Measurements from ENCODE around the gene EIF1AD. TPM values are rescaled to one million over a fixed set of nuclear protein-coding genes. Genes with fewer than 3 reads are reported as not detected.

Gene EIF1AD
- total and polyA plus RNA-seq, 9 donors: 15.2 to 42.1 (median 30.2) TPM

DNA sequence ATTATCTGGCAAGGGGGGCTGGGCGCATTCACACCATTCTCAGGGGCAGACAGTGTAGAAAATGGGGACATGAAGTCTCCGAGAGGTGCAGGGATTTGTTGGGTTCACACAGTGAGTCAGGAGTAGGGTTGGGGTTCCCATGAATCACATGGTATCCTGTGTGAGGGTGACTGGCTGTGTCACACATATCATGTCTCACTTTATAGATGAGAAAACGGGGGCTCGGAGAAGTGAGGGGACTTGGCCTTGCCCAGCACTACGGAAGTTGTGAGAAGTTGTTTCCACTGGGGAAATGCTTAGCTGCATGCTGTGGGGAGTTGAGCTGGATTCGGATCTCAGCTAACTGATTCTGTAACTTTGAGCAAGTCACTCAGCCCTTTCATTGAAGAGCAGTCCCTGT lies 42.8 kb upstream of the EIF1AD start:
- no peak for DNase-seq
- Histone ChIP-seq H3K27ac (no peak overlapping the region), H3K9me3 (no peaks in the 10 kb centered on the region), H3K27me3 (no peaks in the 10 kb centered on the region), H3K36me3 (no peaks in the 10 kb centered on the region), H3K4me1 (ENCODE audit: insufficient read depth) (no peaks in the 10 kb centered on the region), H3K4me3 (no peak overlapping the region)
- intact Hi-C loops (cut with DNase I): no loop called here
- TF ChIP-seq, protein P1, sequence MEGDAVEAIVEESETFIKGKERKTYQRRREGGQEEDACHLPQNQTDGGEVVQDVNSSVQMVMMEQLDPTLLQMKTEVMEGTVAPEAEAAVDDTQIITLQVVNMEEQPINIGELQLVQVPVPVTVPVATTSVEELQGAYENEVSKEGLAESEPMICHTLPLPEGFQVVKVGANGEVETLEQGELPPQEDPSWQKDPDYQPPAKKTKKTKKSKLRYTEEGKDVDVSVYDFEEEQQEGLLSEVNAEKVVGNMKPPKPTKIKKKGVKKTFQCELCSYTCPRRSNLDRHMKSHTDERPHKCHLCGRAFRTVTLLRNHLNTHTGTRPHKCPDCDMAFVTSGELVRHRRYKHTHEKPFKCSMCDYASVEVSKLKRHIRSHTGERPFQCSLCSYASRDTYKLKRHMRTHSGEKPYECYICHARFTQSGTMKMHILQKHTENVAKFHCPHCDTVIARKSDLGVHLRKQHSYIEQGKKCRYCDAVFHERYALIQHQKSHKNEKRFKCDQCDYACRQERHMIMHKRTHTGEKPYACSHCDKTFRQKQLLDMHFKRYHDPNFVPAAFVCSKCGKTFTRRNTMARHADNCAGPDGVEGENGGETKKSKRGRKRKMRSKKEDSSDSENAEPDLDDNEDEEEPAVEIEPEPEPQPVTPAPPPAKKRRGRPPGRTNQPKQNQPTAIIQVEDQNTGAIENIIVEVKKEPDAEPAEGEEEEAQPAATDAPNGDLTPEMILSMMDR (IDR thresholded peaks at IDR 0.05): no peak
- TF ChIP-seq EP300 (IDR thresholded peaks at IDR 0.05) (no peak), POLR2A (IDR thresholded peaks at IDR 0.05) (no peak)
- whole genome bisulfite sequencing, 3 donors: 59 to 71% (median 68%) methylated on average over 6 of the region's 6 CpGs

DNA sequence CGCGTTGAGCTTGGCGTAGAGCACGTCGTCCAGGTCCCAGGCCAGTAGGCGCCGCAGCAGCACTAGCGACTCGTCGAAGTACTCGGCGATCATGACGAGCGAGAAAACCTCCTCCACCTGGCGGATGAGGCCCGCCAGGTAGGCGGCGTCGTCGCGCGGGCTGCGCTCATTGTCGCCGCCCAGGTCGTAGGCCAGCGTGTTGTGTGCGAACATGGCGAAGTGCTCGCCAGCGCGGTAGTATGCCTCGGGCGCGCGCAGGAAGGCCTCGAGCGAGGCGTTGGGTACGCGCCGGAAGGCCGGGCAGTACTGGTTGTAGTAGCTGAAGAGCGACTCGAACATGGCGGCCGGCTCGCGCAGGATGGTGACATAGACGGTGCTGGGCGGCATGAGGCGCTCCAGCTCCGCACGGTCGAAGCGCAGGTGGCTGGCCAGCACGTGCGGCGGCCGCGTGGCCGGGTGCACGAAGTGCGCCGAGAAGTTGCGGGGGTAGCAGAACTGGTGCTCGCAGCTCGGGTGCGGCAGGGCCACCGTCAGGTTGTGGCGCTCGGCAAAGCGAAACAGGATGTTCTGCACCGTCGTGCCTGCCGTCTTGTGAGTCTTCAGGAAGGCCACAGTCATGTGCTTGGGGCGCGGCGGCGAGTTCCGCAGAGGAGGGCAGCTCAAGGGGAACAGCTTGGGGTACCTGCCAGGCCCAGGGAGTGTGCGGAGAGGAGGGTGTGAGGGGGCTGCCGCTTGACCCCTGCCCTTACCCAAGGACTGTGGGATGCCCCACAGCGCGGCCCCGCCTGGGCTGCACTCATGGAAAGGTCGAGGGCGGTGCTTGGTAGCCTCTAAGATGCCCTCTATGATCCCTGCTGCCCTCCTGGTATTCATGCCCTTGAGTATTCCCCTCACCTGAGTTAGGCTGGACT lies 41.3 kb upstream of the EIF1AD start:
- H3K4me1 ChIP-seq (ENCODE audit: insufficient read depth): no peaks in the 10 kb centered on the region
- intact Hi-C loops (cut with DNase I): no loop called here
- no peaks in the 10 kb centered on the region for H3K9me3 ChIP-seq
- no peak overlapping the region for H3K27ac ChIP-seq
- no peaks in the 10 kb centered on the region for H3K27me3 ChIP-seq
- H3K4me3 ChIP-seq: no peak overlapping the region
- DNase-seq: no peak
- 96% methylated on average over 88 of the region's 88 CpGs for WGBS, 3 donors
- TF ChIP-seq POLR2A (IDR thresholded peaks at IDR 0.05) (no peak), EP300 (IDR thresholded peaks at IDR 0.05) (no peak)
- TF ChIP-seq, protein P1 (IDR thresholded peaks at IDR 0.05): no peak
- H3K36me3 ChIP-seq: no peaks in the 10 kb centered on the region

DNA sequence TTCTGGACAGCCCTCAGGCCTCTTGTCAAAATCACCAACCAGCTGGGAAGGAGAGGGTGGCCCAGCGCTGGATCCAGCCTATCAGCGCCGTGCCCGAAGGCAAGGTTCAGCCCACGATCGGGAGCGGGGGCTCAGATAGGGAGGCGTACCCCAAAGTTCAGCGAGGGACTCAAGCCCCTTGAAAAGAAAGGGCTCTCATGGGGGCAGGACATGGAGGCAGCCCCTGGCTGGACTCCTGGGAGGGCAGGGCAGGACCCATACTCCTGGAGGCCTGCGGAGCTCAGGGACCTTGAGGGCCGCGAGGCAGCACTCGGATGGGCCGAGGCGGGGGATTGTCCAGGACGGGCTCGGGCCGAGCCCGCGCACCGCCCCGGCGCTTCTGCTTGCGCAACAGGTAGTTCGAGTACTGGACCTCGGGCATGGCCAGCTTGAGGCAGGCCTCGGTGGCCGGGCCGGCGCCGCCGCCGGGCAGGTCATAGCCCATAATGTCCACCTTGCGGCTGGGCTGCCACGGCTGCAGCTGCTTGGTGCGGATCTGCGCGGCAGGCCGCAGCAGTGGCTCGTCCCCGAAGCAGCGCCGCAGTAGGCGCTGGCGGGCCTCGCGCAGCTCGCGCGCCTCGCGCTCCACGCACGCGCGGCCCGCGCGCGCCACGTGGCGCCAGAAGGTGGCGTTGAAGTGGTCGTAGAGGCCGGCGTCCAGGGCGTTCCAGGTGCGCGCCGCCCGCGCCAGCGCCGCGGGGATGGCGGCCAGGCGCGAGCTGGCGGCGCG lies 40.5 kb upstream of the EIF1AD start:
- Histone ChIP-seq H3K27me3 (no peaks in the 10 kb centered on the region), H3K4me1 (ENCODE audit: insufficient read depth) (no peaks in the 10 kb centered on the region), H3K36me3 (no peaks in the 10 kb centered on the region), H3K4me3 (no peak overlapping the region), H3K9me3 (no peaks in the 10 kb centered on the region), H3K27ac (no peak overlapping the region)
- WGBS, 3 donors: 96% methylated on average over 78 to 81 of the region's 81 CpGs
- DNase-seq: no peak
- TF ChIP-seq POLR2A (IDR thresholded peaks at IDR 0.05): no peak
- no peak for TF ChIP-seq EP300 (IDR thresholded peaks at IDR 0.05)
- TF ChIP-seq, protein P1 (IDR thresholded peaks at IDR 0.05): no peak
- intact Hi-C loops (cut with DNase I): no loop called here

DNA sequence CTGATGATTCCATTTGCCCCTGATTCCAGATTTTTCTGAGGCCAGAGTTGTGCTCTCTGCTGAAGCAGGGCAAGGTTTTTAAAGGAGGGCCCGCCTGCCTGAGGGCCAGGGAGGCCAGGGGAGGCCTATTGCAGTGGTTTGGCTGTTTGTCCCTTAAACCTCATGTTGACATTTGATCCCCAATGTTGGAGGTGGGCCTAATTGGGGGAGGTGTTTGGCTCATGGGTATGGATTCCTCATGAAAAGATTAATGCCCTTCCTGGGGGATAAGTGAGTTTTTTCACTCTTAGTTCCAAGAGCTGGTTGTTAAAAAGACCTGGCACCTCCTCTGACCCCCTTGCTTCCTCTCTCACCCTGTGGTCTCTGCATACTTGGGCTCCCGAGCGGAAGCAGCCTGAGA lies 37.8 kb upstream of the EIF1AD start:
- intact Hi-C loops (cut with DNase I): no loop called here
- WGBS, 3 donors: 69 to 77% (median 70%) methylated on average over 3 of the region's 3 CpGs
- Histone ChIP-seq H3K9me3 (no peaks in the 10 kb centered on the region), H3K4me3 (no peak overlapping the region), H3K4me1 (ENCODE audit: insufficient read depth) (no peaks in the 10 kb centered on the region), H3K36me3 (no peaks in the 10 kb centered on the region), H3K27me3 (no peaks in the 10 kb centered on the region), H3K27ac (no peak overlapping the region)
- TF ChIP-seq POLR2A (IDR thresholded peaks at IDR 0.05) (no peak), EP300 (IDR thresholded peaks at IDR 0.05) (no peak)
- TF ChIP-seq, protein P1 (IDR thresholded peaks at IDR 0.05): no peak
- no peak for DNase-seq
